ENCODE data around the gene APP.

APP gene

GRCh38 chr21:25979845-25980616 is 190.5 kb downstream of the APP start:
- DNase-seq (ENCODE audit: low spot score): no peak

DNA sequence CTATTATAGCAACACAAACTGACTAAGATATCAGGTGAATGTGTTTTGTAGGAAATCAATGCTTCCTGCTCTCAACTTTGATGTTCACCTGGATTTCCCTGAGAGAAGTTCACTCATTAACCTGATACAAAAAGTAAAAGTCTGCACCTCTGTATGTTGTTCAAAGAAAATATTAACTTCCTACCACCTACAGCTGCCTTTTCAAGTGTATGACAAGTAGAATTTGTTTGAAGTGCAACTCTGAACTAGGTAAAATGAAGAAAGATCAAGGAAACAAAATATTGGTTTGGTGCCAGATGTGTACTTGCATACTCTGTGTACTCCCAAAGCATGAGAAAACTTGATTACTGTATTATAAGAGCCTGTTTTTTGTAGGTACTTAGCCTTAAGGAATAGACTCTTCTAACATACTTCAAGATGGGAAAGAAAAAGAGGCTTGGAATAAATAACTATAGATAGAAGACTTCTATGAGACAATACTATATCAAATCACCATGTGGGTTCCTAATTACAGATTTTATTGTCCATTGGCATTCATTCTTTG is 193.4 kb downstream of the APP start:
- DNase-seq (ENCODE audit: low spot score): no peak

DNA sequence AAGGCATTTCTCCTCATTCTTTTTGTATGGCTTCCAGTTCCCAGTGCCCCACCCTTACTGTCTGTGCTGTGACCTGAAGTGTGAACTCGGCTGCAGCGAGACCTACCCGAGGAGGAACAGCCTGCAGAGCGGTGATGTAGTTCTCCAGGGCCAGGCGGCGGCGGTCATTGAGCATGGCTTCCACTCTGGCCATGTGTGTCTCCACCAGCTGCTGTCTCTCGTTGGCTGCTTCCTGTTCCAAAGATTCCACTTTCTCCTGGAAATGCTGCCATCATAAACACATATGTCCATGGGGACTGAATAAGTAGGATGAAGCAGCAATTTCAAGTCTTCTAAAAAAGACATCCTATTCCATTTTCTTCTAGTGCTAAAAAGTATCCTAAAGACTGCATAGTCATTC is 195.6 kb downstream of the APP start:
- no peak for DNase-seq (ENCODE audit: low spot score)

GRCh38 chr21:25970254-25970930 is 200.2 kb downstream of the APP start:
- DNase-seq (ENCODE audit: low spot score): peak; percentile 17

GRCh38 chr21:25967901-25968438 is 202.6 kb downstream of the APP start:
- no peak for DNase-seq (ENCODE audit: low spot score)

DNA sequence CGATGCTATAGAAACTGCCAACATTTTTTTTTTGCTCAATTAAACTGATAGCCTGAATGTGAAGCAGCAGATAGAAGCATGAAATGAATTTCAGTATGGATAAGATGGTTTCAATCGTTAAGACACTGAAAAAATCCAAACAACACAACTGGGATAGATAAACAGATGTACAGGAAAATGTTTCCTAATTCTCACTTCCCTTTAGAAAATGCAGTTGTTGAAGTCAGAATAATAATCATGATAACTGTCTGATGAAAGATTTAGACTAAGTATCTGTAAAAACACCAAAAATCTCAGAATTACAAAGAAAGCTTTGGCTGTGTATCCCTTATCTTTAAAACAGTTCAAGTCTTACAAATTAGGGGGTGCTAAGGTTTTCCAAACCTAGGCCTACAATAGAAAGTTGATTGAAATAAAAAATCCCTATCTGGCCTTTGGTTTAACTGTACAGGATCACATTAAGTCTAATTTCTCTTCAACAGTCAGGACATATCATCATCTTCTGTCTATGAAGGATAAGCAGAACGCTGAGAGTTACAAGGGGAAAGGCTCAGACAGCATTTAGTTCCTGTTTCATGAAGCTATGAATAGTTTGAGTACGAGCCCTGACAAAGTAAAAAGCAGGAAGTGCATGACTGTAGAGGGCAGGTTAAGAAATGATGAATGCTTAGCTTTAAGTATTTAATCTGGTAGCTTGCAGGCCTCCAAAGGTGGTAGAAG is 203.2 kb downstream of the APP start:
- DNase-seq (ENCODE audit: low spot score): peak; percentile 44

DNA sequence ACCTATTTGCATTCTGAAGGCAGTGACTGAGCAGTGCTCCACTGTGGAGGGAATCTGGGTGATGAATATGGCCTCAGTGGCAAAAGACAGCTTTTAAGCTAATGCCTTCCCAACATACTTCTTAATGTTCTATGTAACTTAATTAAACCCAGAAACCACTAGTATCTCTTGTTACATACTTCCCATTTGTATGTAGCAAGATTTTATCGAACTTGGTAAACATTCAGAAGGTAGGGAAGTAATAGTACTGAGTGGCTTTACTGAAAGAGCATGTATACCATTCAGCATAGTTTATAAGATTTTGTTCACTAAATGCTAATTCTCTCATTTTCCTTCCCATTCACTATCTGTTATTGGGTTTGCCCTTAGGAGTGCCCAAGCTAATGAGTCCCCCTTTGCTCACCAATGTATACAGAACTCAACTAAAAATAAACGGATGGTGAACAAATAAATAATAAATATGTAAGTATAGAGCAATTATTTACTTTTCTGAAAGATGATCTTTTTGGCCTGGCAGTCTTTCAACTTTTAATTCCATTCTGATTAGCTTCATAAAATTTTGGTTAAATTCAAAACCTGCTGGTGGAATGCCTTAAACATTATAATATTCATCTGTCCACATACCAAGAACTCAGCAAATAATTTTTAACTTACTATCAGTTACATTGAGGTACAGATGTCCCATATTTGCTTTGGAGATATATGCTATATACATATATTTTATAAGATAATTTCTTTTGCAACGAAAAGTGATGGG is 204.4 kb downstream of the APP start:
- DNase-seq (ENCODE audit: low spot score): no peak

- DNase-seq (ENCODE audit: low spot score): no peak
These were observed 205.6 kb downstream of the APP start for GRCh38 chr21:25964926-25965325.

GRCh38 chr21:25964015-25964414 is 206.6 kb downstream of the APP start:
- peak; percentile 58 for DNase-seq (ENCODE audit: low spot score)

GRCh38 chr21:25963181-25963580 is 207.4 kb downstream of the APP start:
- DNase-seq (ENCODE audit: low spot score): peak; percentile 87

DNA sequence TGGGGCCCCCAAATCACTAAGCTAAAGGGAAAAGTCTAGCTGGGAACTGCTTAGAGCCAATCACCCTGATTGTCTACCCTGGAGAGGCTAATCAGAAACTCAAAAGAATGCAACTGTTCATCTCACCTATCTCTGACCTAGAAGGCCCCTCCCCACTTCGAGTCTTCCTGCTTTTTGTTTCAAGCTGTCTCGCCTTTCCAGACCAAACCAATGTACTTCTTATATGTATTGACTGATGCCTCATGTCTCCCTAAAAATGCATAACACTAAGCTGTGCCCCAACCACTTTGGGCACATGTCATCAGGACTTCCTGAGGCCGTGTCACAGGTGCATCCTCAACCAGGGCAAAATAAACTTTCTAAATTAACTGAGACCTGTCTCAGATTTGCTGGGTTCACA is 209.5 kb downstream of the APP start:
- no peak for DNase-seq (ENCODE audit: low spot score)

DNA sequence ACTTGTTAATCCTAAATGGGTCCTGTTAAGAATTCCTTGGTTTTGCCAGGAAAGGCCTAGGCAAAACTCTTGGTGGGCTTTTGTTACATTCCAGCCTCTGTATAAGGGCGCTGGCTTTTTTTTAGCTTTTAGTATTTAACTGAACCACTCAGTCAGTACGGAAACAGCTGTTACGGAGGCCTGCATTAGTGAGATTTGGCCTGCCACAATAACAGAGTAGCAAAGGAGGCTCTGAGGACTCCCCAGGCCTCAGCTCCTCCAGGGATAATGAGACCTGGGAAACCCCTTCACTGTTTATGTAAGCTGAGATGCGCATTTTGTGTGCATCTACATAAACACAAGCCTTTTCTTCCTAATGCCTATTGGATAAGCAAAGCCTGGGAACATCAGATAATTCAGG is 210.2 kb downstream of the APP start:
- DNase-seq (ENCODE audit: low spot score): no peak

- DNase-seq (ENCODE audit: low spot score): no peak
These were observed 210.8 kb downstream of the APP start for GRCh38 chr21:25959799-25960198.

DNA sequence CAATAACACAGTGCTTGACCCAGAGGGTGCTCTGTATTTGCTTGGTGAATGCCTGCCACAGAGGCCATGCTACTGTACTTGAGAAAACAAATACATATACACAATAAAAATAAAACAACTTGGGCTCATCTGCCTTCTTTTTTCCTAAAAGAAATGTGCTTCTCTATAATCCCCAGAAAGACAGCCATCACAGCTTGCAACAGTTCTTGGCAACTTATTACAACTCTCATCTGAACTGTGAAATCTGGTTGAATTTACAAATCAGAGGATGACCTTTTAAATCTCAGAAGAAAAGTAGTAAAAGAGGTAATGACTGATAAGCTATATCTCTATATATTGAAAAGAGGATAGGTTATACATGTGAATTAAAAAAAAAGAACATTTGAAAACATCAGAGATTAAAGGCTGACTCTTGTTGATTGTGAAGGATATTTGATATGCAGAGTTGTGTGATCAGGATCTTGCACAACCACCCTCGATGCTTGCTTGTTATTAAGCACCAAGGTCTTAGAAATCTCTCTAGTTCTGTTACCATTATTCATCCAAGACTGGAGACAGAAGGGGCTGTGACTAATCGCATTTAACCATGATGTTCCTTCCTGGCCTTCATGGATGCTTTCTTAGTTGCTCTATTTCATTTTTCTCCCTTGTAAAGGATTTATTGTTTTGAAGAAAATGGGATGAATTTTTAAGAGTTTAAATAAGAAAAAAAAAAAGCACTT is 213.4 kb downstream of the APP start:
- peak; percentile 53 for DNase-seq (ENCODE audit: low spot score)

DNA sequence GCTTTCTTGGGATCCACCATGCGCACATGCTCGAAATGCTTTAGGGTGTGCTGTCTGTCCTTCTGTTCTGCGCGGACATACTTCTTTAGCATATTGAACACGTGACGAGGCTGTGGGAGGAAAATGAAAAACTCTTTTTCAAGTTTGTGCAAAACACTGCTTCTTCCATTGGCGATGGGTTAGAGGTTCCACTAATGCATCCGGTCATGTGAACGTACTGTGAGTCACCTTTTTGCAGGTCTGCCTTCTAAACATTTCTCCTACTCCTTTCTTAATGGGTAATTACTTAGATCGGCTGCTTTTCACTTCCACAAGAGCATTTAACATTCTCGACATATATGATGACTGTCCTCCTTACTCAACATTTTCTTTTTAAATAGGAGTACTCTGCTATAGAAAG is 214.9 kb downstream of the APP start:
- DNase-seq (ENCODE audit: low spot score): no peak

GRCh38 chr21:25953659-25954058 is 216.9 kb downstream of the APP start:
- DNase-seq (ENCODE audit: low spot score): no peak

- no peak for DNase-seq (ENCODE audit: low spot score)
These were observed 217.4 kb downstream of the APP start for GRCh38 chr21:25953196-25953595.

- DNase-seq (ENCODE audit: low spot score): no peak
These were observed 218.3 kb downstream of the APP start for GRCh38 chr21:25952306-25952705.

DNA sequence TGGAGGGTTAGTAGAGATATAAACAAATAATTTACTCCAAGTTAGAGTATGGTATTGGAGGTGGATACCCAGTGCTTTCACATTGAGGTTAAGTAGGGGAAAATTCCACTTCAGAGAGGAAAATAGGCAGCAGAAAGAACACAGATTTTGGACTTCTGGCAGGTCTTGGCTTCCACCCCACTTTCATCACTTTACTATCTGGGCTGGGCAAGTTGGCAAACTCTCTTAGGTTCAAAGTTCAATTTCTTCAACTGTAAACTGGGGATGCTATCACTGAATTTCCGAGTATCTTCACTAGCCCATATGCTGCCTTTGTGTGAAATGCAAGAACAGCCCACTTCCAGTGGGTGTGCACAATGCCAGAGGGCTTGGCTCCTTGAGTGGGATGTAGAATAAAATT is 220.9 kb downstream of the APP start:
- no peak for DNase-seq (ENCODE audit: low spot score)

GRCh38 chr21:25944672-25945213 is 225.8 kb downstream of the APP start:
- no peak for DNase-seq (ENCODE audit: low spot score)

- DNase-seq (ENCODE audit: low spot score): no peak
These were observed 226.5 kb downstream of the APP start for GRCh38 chr21:25944082-25944481.

Data from kidney tubule cell (primary cell).